G401.6 (cell line): ENCODE results near the gene SLAMF7.
"Not testable (repeated sequence)": the region's sequence is repeated elsewhere in the genome, so short reads cannot be mapped to it uniquely, and the experiment has no call there.

Experiments
- FAIRE-seq: peaks from 2 replicates; lab custom pipeline; 2012; peaks lifted over from hg19 to GRCh38; lab: Jason Lieb, UNC

SLAMF7 gene

DNA sequence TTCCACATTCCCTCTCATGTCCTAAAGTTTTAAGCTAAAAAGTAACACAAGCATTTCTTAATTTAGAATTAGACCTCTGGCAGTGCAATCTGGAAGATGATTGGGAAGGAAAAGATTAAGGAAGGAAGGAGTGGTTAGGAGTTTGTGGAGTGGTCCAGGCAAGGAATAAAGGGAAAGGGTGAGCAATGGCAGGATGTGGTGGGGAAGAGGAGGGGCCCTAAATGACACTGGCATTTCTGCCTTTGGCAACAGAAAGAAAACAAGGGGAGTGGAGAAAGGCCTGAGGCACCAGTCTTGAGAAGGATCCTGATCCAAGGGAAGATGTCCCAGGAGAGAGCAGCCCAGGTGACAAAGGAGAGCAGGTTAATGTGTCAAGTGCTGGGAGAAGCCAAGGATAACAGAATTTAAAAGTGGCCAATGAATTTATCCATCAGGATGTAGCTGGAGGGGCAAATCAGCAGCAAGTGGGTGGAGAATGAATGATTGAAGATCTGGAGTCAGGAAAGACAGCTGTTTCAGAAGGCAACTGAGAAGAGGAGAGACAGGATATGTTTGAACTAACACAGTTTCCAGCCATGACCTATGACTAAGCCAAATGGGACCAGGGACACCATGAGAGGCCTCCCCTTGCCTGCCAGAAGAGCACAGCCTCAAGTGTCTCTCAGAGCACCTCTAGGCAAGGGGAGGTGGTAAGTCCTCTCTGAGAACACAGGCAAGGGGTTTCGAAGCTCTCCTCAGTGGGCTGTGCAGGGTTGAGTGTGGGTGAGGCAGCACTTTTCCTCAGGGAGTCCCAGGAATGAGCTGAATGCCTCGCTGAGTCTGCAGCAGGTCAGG is 36.1 kb downstream of the SLAMF7 start:
- no peak for FAIRE-seq

DNA sequence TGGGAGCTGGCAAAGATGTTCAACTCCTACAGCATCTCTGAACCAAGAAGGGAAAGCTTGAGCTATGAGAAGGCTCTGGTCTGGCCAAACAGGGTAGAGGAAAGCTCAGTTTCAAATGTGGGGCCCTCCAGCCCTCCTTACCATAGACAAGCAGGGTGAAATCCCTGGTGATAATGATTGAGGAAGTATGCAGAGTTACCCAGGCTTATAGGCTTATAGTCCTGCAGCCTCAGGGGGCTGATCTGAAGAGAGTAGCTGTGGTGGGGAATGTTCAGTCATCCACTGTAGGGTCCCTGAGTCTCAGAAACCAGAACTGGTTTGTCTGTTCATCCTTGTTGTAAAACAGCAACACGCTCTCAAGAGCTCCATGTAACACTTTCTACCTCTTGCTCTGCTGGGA is 37.1 kb downstream of the SLAMF7 start:
- no peak for FAIRE-seq

DNA sequence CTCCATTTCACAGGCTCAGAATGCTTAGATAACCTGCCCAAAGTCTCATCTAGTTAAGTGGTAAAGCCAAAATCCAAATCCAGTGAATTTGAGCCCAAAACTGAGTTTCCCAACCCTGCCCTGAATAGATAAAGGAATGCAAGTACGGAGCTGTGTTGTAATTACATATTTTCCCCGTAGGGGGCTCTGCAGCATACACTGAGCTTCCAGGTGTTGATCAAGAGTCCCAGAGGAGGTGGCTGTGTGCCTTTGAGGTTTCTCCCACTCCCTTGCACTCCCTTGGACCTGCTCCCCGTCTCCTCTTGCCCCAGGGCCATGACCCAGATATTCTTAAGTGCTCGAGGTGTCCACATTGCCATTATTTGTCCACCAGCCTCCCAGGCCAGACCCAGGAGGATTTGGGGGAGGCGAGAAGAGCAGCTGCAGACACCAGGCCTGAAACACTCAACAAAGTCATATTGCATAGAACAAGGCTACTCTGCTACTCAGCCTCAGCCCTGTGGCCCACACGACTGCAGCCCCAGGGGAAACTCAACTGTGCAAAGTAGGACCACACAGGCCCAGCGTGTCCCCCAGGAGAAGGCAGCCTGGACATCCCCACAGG is 38.5 kb downstream of the SLAMF7 start:
- FAIRE-seq: no peak

DNA sequence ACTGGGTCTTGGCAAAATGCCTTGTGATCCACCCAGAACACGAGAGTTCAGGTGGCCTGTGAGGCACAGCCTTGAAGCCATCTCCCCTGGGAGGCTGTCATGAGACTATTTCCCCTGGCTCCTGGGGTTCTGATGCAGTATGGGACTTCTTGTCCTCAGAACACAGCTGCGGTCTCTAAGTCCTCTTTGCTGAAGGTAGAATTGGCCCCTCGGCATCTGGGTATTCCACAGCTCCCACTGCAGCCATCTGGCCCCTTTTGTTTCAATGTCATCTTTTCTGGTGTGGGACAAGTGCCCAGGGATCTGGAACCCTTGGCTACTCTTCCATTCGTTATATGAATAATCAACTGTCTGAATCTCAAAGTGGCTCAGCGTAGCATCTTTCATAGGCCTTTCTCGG is 39.9 kb downstream of the SLAMF7 start:
- FAIRE-seq: no peak

DNA sequence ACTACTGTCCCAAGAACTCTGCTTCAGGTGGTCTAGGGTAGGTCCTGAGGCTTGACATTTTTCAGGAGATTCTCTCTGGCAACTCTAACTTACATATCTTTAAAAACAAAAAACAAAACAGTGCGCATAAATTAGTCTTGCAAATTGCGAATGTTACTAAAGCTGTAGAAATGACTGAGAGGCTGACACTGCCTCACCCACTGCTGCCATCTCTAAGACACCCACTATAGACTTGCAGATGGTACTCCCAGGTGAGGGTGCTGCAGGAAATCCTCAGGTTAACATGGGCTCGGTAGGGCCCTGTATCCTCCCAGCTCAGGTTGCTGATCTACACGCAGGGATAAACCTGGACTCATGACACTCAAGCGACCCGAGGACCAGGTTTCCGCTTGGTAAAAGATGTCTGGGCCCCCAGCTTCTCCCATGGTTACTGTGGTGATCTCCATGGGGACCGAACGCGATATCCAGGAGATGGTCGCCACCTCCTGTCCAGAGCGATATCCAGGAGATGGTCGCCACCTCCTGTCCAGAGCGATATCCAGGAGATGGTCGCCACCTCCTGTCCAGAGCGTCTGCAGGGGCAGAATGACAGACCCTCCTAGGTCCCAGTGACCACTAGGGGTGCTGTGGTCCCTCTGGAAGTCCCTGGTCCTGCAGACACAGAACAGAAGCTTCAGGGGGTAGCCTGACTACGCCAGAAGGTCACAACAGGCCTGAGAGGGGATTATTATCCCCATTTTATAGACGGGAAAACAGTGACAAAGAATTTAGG is 40.8 kb downstream of the SLAMF7 start:
- no peak for FAIRE-seq

DNA sequence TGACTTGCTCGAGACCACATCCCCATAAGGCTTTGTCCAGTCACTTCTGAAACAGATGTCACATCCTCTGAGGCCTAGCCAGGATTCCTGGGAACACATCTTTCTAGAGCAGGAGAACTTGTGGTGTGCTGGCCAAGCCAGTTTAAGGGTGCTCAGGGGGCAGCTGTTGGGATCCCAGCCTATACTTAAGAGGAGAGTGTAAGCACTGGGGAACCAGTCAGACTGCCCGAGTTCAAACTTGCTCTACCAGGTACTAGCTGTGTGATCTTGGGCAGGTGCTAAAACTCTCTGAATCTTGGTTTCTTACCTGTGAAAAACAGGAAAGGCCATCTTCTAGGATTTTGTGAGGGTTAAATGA is 41.3 kb downstream of the SLAMF7 start:
- no peak for FAIRE-seq

DNA sequence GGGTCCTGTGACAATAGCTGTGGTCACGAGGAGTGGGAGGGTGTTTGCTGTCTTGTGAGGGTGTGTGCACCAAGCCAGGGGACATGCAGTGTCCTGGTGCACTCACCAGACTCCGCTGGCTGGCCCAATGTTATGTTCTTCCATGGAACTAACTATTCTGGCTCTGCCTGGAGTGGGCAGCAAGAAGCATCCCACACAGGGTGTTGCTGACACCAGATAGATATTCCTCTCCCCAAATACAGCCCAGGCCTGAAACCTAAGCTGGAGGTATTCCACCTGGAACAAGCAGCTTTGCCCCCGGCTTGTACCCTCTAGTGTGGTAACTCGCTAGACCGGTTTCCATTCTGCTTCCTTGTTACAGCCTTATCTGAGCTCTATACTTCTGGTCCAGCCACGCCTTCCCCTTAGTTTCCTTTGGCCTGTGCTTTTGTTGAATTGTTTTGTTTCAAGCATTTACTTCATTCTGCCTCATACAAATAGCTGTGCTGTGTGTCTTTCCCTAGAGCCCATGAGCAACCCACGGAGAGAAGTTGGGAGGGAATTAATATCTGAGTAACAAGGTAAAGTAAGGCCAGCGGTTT is 42.2 kb downstream of the SLAMF7 start:
- no peak for FAIRE-seq

DNA sequence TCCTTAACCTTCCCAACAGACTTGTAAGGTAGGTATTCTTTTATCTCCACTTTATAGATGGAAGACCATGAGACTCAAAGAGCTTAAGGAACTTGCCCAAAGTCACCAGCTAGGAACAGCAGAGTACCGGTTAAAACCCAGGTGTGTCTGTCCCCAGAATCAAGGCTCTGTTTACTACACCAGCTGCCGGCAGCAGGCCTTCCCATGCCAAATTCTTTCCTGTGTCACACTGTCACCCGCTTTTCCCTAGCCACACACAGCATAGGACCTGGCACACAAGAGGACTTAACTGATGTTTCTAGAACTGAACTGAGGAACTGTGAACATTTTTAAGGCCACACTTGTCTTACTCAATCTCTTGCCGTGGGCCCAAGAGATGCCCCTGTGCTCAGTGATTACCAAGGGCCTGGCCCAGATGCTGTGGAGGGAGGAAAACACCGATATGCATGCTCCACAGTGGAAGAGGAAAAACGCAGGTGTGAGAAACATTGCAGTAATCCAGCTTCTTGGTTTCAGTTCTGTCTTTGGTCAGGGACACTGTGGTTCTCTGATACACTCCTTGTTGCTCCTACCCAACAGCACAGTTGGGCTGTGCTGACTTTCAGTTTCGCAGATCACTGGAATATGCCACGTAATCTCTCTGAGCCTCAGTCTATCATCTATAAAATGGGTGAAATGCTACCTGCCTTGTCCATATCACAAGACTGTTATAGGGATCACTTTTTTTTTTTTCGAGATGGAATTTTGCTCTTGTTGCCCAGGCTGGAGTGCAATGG is 43.1 kb downstream of the SLAMF7 start:
- FAIRE-seq: no peak

DNA sequence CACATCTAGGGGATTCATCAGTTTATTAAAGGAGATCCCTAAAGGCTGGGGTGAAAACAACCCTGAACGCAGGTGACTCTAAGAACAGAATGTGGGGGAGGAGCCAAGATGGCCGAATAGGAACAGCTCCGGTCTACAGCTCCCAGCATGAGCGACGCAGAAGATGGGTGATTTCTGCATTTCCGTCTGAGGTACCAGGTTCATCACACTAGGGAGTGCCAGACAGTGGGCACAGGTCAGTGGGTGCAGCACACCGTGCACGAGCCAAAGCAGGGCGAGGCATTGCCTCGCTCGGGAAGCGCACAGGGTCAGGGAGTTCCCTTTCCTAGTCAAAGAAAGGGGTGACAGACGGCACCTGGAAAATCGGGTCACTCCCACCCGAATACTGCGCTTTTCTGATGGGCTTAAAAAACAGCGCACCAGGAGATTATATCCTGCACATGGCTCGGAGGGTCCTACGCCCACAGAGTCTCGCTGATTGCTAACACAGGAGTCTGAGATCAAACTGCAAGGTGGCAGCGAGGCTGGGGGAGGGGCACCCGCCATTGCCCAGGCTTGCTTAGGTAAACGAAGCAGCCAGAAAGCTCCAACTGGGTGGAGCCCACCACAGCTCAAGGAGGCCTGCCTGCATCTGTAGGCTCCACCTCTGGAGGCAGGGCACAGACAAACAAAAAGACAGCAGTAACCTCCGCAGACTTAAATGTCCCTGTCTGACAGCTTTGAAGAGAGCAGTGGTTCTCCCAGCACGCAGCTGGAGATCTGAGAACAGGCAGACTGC is 44.1 kb downstream of the SLAMF7 start:
- not testable (repeated sequence) for FAIRE-seq

DNA sequence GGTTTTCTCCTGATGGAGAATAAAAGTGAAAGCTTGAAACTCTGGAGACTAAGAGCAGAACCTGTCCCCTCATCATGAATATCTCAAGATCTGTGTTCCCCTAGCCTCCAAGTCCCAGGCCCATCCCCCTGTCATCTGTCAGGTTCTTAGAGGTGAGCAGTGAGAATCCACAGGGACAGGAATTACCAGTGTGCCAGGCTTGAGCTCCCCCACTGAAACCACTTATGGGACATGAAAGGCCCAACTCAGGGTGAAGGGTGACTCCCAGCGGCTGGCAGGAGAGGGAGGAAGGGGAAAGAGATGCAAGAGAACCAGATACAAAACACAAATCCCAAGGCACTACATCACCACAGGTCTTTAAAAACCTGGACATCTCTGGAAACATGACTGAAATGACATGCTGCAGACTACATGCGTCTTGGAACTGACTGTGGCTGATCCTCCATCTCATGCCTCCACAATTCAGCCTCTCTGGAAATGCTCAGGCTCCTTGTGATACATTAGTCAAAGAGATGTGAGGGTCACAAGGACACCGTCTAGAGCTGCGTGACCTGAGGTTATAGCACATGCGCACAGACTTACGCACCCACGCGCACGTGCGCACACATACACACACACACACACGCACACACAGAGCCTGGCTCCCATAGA is 50.1 kb downstream of the SLAMF7 start:
- no peak for FAIRE-seq

DNA sequence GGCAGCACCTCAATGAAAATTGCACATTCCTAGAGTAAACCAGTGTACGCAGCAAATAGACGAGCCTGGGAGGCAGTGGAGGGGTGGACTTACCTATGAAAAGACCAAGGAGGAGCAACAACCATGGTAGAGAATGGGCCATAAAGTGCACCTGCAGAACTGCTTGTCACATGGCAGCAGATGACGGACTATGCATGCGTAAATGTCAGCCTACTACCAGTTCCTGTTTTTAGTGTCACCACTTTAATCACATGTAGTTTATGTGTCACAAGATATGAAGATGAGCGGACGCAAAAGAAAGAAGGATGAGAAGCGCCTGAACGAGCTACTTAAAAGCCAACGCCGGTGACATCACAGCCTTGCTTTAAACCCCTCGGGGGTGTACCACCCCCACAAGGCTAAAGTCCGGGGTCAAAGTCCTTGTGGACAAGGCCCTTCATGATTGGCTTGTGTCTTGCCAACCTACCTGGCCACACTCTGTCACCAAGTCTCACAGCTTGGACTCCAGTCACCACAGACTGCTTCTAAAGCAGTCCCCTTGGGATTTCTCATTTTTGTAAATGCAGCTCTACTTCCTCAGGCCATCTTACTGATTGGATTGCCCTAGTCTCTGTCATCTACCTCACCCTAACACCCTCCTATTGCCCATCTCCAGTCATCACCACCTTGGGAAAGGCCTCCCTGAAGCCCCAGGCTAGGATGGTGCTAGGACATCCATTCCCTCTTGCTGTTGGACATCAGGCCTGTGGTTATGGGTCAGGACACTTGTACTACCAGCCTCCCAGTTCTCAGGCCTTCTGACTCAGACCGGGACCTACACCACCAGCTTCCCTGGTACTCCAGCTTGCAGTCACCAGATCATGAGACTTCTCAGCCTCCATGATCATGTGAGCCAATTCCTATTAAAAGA is 50.9 kb downstream of the SLAMF7 start:
- FAIRE-seq: no peak

DNA sequence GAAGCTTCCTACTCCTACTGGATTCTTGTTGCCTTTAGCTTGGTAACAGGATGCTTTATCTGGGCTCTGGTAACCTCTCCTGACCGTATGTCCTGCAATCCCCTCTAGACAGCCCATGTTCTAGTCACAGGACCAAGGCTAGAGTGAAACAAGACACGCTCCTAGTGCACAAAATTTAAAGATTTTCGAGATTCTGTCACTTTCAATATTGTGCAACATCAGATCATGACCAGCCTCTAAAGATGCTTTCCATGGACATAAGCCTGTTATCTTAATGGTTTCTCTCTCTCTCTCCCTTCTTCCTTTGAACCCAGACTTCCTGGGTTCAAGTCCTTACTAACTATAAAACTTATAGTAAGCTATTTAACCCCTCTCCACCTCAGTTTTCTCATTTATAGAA is 55.3 kb downstream of the SLAMF7 start:
- FAIRE-seq: no peak

DNA sequence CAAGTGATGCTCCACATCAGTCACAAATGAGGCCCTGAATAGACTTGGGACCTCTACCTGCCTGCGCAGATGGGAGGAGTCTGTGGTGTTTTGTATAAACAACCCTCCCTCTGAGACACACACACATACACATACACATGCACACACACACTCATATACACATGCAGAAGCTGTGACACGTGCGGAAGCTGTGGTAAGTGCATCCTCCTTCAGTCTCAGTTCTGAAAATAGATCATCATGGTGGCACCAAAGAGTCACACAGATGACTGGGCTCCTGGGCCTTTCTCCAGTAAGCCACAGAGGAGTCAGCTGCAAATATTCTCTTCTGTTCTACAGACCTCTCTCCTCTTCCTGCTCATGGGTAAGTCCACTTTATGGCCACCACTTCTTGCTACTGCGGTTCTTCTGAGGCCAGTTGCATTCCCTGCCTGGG is 56.9 kb downstream of the SLAMF7 start, which contains the start of gene LY9:
LY9 (plus strand) TSS at position 224 of the 433 bp plus-strand sequence; CDS start at position 238, 14 bp downstream.
- FAIRE-seq: no peak

DNA sequence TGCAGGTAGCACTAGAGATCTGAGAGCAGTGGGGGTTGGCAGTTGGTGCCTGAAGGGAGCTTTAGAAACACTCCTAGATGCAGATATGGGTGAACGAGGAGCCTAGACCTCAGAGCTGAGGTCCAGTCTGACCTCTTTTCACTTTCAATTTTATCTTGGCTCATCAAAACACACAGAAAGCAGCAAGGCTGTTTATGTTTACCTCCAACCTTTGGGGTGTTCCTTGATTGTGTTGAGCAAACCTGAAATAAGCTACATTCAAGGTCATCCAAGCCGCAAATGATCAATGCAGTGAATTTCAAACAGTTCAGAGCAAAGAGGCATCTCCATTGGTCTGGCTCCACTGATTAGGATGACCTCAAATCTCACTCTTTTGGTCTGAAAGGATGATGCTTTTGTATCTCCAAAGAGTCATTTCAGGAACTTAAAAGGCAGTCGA is 58.2 kb downstream of the SLAMF7 start:
- no peak for FAIRE-seq

DNA sequence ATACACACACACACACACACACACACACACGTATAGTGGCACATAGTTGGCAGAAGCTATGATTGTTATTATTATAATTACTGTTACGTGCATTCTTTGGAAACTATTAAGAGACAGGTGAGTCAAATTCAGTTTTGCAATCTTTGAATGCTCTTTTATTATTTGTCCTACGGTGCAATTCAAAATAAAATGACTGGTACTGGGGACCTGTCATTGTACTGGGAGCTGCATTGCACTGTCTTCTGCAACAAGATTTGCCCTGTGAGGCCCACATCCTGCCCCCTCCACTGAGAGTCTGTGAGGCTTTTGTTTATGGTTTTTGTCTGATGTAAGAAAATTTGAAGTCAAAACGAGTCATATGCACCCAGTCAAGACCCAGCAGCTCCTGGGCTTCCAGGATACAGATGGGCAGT is 58.8 kb downstream of the SLAMF7 start:
- no peak for FAIRE-seq

DNA sequence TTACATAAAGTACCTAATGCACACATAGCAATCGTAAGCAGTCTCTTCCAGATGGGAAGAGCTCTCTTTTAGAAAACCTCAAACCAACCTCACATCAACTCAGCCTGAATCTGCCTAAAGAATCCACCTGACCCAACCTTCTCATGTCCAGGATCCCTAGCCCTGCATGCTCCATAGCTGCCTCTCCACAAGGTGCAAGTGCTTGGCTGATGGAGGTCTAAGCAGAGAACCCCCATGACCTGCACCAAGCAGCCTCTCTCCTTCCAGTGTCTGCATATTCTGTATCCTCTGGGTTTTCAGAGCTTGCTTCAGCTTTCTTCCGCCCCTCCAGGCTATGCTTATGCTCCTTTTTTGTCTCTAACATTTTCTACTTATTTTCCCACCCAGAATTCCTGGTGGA is 59.4 kb downstream of the SLAMF7 start:
- FAIRE-seq: no peak

DNA sequence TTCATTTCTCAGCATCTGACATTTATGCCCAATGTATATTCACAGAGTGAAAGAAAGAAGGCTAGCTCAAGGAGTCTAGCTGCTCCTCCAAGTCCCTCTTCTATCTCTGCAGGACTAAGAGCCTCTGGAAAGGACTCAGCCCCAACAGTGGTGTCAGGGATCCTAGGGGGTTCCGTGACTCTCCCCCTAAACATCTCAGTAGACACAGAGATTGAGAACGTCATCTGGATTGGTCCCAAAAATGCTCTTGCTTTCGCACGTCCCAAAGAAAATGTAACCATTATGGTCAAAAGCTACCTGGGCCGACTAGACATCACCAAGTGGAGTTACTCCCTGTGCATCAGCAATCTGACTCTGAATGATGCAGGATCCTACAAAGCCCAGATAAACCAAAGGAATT is 60.6 kb downstream of the SLAMF7 start:
- no peak for FAIRE-seq

DNA sequence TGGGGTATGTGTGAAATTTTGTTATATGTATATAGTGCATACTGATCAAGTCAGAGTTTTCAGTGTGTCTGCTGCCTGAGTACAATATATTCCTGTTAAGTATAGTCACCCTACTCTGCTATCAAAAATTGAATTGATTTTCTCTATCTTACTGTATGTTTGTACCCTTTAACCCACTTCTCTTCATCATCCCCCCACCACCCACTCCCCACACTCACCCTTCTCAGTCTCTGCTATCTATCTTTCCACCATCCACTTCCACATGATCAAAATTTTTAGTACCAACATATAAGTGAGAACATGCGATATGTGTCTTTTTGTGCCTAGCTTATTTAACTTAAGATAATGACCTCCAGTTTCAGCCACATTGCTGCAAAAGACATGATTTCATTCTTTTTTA is 61.1 kb downstream of the SLAMF7 start:
- no peak for FAIRE-seq

DNA sequence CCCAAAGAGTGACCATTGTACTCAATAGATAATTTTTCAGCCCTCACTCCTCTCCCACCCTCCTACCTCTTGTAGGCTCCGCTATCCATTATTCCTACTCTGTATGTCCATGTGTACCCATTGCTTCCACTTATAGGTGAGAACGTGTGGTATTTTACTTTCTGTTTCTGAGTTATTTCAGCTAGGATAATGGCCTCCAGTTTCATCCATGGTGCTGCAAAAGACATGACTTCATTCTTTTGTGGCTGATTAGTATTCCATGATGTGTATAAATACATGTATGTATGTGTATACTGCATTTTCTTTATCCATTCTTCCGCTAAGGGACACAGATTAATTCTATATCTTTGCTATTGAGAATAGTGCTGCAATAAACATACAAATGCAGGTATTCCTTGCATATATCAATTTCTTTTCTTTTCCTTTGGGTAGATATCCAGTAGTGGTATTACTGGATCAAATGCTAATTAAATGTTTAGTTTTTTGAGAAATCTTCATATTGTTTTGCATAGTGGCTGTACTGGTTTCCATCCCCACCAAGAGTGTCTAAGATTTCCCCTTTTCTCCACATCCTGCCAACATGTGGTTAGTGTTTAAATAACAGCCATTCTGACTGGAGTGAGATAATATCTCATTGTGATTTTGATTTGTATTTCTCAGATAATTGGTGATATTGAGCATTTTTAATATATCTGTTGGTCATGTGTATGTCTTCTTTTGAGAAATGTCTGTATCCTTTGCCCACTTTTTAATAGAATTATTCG is 61.8 kb downstream of the SLAMF7 start:
- FAIRE-seq: no peak
